ENCODE measurements around the gene MACROD1. TPM values are rescaled to one million over a fixed set of nuclear protein-coding genes. Genes with fewer than 3 reads are reported as not detected.

MACROD1 gene
- total RNA-seq, 4 donors from 2014 or later = 28.8 to 70.7 (median 33.7) TPM

DNA sequence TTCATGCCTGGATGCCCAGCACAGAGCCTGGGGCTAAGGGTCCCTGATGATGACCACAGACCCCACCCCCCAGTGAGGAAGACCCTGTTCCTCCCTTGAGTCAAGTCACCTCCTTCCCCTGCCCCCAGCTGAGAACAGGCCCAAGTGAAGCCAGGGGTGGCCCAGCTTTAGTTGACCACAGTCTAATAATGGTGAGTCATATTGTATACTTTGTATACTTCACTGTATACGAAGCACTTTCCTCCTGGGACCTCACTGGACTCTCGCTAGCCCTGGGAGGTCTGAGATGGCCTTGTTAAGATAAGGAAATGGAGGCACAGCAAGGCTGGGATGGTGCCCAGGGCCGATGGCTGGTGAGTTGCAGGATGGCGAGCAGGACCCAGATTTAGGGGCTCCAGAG lies 133.9 kb downstream of the MACROD1 start:
- TF ChIP-seq EP300 (IDR thresholded peaks at IDR 0.05) = no peak
- TF ChIP-seq, protein P1, sequence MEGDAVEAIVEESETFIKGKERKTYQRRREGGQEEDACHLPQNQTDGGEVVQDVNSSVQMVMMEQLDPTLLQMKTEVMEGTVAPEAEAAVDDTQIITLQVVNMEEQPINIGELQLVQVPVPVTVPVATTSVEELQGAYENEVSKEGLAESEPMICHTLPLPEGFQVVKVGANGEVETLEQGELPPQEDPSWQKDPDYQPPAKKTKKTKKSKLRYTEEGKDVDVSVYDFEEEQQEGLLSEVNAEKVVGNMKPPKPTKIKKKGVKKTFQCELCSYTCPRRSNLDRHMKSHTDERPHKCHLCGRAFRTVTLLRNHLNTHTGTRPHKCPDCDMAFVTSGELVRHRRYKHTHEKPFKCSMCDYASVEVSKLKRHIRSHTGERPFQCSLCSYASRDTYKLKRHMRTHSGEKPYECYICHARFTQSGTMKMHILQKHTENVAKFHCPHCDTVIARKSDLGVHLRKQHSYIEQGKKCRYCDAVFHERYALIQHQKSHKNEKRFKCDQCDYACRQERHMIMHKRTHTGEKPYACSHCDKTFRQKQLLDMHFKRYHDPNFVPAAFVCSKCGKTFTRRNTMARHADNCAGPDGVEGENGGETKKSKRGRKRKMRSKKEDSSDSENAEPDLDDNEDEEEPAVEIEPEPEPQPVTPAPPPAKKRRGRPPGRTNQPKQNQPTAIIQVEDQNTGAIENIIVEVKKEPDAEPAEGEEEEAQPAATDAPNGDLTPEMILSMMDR (IDR thresholded peaks at IDR 0.05) = no peak
- TF ChIP-seq POLR2A (IDR thresholded peaks at IDR 0.05; ENCODE audit: low read depth) = no peak
- no peak for TF ChIP-seq POLR2AphosphoS5 (IDR thresholded peaks at IDR 0.05)
- H3K4me1 ChIP-seq = peaks cover 22 to 37% (median 33%) of the 10 kb centered on the region in 4 donors
- no peak overlapping the region for H3K4me3 ChIP-seq
- no peaks in the 10 kb centered on the region for H3K9me3 ChIP-seq
- peaks cover 3 to 69% (median 7%) of the 10 kb centered on the region in 4 donors for H3K27me3 ChIP-seq
- no peak overlapping the region for H3K27ac ChIP-seq (replicated peaks in 1 of 4)
- H3K36me3 ChIP-seq = no peaks in the 10 kb centered on the region
- intact Hi-C loops (cut with DNase I) = no loop called here
- no peak for DNase-seq (ENCODE audit: extremely low spot score)
- WGBS = 85% methylated on average over 4 of the region's 4 CpGs

DNA sequence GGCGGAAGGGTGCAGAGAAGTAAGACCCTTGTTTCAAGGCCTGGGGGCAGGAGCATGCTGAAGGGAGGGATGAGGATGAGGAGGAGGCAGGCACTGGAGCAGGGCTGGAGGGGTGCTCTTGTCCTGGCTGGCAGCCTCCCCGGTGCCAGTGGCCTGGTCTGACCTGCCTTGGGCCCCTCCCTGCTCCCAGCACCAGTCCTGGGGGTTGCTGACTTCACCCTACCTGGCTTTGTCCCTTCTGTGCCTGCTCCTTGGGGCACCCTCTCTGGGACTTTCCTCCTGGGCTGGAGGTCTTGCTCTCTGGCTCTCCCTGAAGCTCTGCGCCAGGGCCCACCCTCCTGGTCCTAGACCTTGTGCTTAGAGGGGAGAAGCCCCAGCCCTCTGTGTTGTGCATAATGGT lies 134.9 kb downstream of the MACROD1 start:
- H3K27me3 ChIP-seq = peaks cover 0 to 59% (median 7%) of the 10 kb centered on the region in 4 donors
- H3K4me1 ChIP-seq = peaks cover 12 to 26% (median 24%) of the 10 kb centered on the region in 4 donors
- intact Hi-C loops (cut with DNase I) = no loop called here
- WGBS = 84% methylated on average over 3 of the region's 3 CpGs
- TF ChIP-seq, protein P1 (IDR thresholded peaks at IDR 0.05) = no peak
- TF ChIP-seq POLR2A (IDR thresholded peaks at IDR 0.05; ENCODE audit: low read depth) = no peak
- no peak for TF ChIP-seq EP300 (IDR thresholded peaks at IDR 0.05)
- no peak for TF ChIP-seq POLR2AphosphoS5 (IDR thresholded peaks at IDR 0.05)
- no peak for DNase-seq (ENCODE audit: extremely low spot score)
- no peaks in the 10 kb centered on the region for H3K9me3 ChIP-seq
- no peak overlapping the region for H3K27ac ChIP-seq (replicated peaks in 1 of 4)
- no peak overlapping the region for H3K4me3 ChIP-seq
- H3K36me3 ChIP-seq = no peaks in the 10 kb centered on the region

DNA sequence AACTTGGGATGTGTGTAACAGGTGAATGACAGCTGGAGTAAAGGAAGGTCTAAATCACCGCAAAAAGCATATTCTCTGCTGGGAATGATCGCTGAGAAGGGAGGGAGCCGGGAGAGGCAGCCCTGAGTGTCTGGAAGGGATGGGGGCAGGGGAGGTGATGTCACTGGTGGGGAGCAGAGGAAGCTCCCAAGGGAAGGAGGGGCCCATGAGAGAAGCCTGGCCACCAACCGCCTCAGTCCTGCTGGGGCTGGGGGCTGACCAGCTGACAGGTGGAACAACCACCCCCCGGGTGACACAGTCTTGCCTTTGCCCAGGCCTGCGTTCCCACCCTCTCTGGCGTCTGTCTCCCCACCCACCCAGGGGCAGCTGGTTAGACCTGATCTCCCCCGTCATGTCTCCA lies 136.1 kb downstream of the MACROD1 start:
- Histone ChIP-seq H3K36me3 (no peaks in the 10 kb centered on the region), H3K9me3 (no peaks in the 10 kb centered on the region), H3K27me3 (peaks cover 0 to 49% (median 2%) of the 10 kb centered on the region in 4 donors), H3K27ac (replicated peaks in 1 of 4) (no peak overlapping the region), H3K4me3 (no peak overlapping the region), H3K4me1 (peaks cover 5 to 16% (median 15%) of the 10 kb centered on the region in 4 donors)
- intact Hi-C loops (cut with DNase I) = no loop called here
- WGBS = 82% methylated on average over 5 of the region's 8 CpGs
- no peak for DNase-seq (ENCODE audit: extremely low spot score)
- TF ChIP-seq POLR2A (IDR thresholded peaks at IDR 0.05; ENCODE audit: low read depth) (no peak), EP300 (IDR thresholded peaks at IDR 0.05) (no peak), POLR2AphosphoS5 (IDR thresholded peaks at IDR 0.05) (no peak)
- TF ChIP-seq, protein P1 (IDR thresholded peaks at IDR 0.05) = no peak

DNA sequence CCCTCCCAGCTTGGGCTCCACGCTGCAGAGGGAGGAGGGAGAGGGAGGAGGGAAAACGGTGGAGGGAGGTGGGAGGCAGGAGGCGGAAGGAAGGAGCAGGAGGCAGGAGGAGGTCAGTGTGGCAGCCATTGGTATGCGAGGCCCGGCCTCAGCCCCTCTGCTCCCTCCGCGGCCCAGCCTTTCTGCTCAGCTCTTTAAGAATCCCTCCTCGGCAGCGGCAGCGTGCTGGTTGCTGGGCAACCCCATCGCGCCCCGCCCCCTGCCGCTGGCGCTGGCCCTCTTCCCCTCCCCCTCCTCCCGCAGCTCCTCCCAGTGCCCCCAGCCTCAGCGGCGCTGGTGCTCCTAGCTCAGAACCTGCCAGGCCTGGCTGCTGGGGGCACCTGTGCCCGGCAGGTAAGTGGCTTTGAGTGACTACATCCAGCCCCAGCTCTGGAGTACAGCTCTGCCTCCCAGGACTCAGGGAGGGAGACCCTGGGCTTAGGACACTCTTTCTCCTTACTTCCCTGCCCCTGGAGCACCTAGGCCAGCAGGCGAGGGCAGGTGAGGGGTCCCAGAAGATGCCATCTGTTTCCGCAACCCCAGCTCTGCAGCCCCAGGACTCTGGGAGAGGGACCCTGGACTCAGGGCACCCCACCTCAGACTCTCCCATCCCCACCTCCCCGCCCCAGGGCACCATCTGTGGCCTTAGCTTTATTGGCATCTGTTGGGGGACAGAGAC lies 137.4 kb downstream of the MACROD1 start:
- no peak for TF ChIP-seq POLR2A (IDR thresholded peaks at IDR 0.05; ENCODE audit: low read depth)
- TF ChIP-seq EP300 (IDR thresholded peaks at IDR 0.05) = no peak
- no peak for TF ChIP-seq POLR2AphosphoS5 (IDR thresholded peaks at IDR 0.05)
- TF ChIP-seq, protein P1 (IDR thresholded peaks at IDR 0.05) = no peak
- peak overlapping the region in 1 of 4 donors; percentile 23 for H3K4me3 ChIP-seq
- H3K27ac ChIP-seq (replicated peaks in 1 of 4) = no peak overlapping the region
- H3K27me3 ChIP-seq = peaks cover 0 to 37% (median 0%) of the 10 kb centered on the region in 4 donors
- H3K9me3 ChIP-seq = no peaks in the 10 kb centered on the region
- no peak for DNase-seq (ENCODE audit: extremely low spot score)
- H3K36me3 ChIP-seq = no peaks in the 10 kb centered on the region
- 19% methylated on average over 17 of the region's 22 CpGs for WGBS
- peaks cover 5 to 12% (median 10%) of the 10 kb centered on the region in 4 donors for H3K4me1 ChIP-seq
- intact Hi-C loops (cut with DNase I) = no loop called here

Data from esophagus muscularis mucosa (tissue), 4 donors.